Mesodermal cell (in vitro differentiated cells): ENCODE measurements around the gene CHPF.

Experiments
- H3K27ac ChIP-seq: 2 replicates; pipeline ENCODE4 v1.7.0; 2013; ENCODE audit warnings: mild to moderate bottlenecking, low read depth, low read length, moderate library complexity; ENCODE audit not compliant: severe bottlenecking
- H3K36me3 ChIP-seq: 2 replicates; pipeline ENCODE4 v1.7.1; 2013; ENCODE audit warnings: mild to moderate bottlenecking, low read length, moderate library complexity; ENCODE audit not compliant: control insufficient read depth, insufficient read depth
- H3K4me1 ChIP-seq: one replicate; pipeline ENCODE4 v1.7.1; 2013; ENCODE audit warnings: mild to moderate bottlenecking, low read length; ENCODE audit not compliant: insufficient read depth, control insufficient read depth, poor library complexity, severe bottlenecking
- H3K4me3 ChIP-seq: 2 replicates; pipeline ENCODE4 v1.7.0; 2013; ENCODE audit warnings: low read length, control low read depth, mild to moderate bottlenecking; ENCODE audit not compliant: insufficient read depth, poor library complexity, severe bottlenecking; ENCODE audit errors: extremely low read depth
- H3K9me3 ChIP-seq: 2 replicates; pipeline ENCODE4 v1.7.1; 2013; ENCODE audit warnings: mild to moderate bottlenecking, low read length, moderate library complexity; ENCODE audit not compliant: control insufficient read depth
- WGBS, 2 experiments: methylation state at CpG; one replicate each; pipeline ENCODE4 v1.1.5; 2013; ENCODE audit warnings: missing lambda C conversion rate in 2 of 2; ENCODE audit not compliant: insufficient coverage in 2 of 2; 5-methylcytosine and 5-hydroxymethylcytosine counted together

The CHPF gene

GRCh38 chr2:219538956-219539788 lies 4.4 kb downstream of the CHPF start:
- 92 to 94% methylated on average over 28 to 31 of the region's 32 CpGs for WGBS, 2 experiments
- H3K9me3 ChIP-seq = no peaks in the 10 kb centered on the region
- peaks cover 30% of the 10 kb centered on the region for H3K36me3 ChIP-seq
- H3K27ac ChIP-seq = no peak overlapping the region
- peaks cover 29% of the 10 kb centered on the region for H3K4me1 ChIP-seq
- no peak overlapping the region for H3K4me3 ChIP-seq

- Histone ChIP-seq H3K9me3 (no peaks in the 10 kb centered on the region), H3K4me1 (peaks cover 27% of the 10 kb centered on the region), H3K27ac (no peak overlapping the region), H3K36me3 (peaks cover 30% of the 10 kb centered on the region), H3K4me3 (no peak overlapping the region)
- WGBS, 2 experiments = 61% methylated on average over 4 of the region's 6 CpGs; no CpG with 5 or more reads in 1 of the 2 experiments
These were observed 5.1 kb downstream of the CHPF start for GRCh38 chr2:219538504-219538951.

- peaks cover 30% of the 10 kb centered on the region for H3K36me3 ChIP-seq
- 54 to 57% methylated on average over 7 to 9 of the region's 15 CpGs for WGBS, 2 experiments
- H3K9me3 ChIP-seq = no peaks in the 10 kb centered on the region
- no peak overlapping the region for H3K27ac ChIP-seq
- no peak overlapping the region for H3K4me3 ChIP-seq
- peaks cover 27% of the 10 kb centered on the region for H3K4me1 ChIP-seq
These were observed 5.7 kb downstream of the CHPF start for GRCh38 chr2:219537657-219538488.

GRCh38 chr2:219536967-219537366 lies 6.6 kb downstream of the CHPF start:
- H3K4me1 ChIP-seq = peaks cover 22% of the 10 kb centered on the region
- WGBS, 2 experiments = 80 to 89% methylated on average over 9 of the region's 9 CpGs
- no peak overlapping the region for H3K4me3 ChIP-seq
- no peak overlapping the region for H3K27ac ChIP-seq
- no peaks in the 10 kb centered on the region for H3K9me3 ChIP-seq
- H3K36me3 ChIP-seq = peaks cover 30% of the 10 kb centered on the region

- Histone ChIP-seq H3K4me3 (no peak overlapping the region), H3K9me3 (no peaks in the 10 kb centered on the region)
- 94 to 95% methylated on average over 11 to 15 of the region's 16 CpGs for WGBS, 2 experiments
These were observed 7.2 kb downstream of the CHPF start for GRCh38 chr2:219536425-219536824.

GRCh38 chr2:219533930-219534661 lies 9.5 kb downstream of the CHPF start:
- Histone ChIP-seq H3K27ac (no peak overlapping the region), H3K9me3 (no peaks in the 10 kb centered on the region)
- 76 to 95% methylated on average over 2 to 5 of the region's 6 CpGs for WGBS, 2 experiments

More at GRCh38 chr2:219536425-219536824, 7.2 kb downstream of the CHPF start:
- peaks cover 30% of the 10 kb centered on the region for H3K36me3 ChIP-seq
- peaks cover 22% of the 10 kb centered on the region for H3K4me1 ChIP-seq
- no peak overlapping the region for H3K27ac ChIP-seq

GRCh38 chr2:219532378-219532649 lies 11.3 kb downstream of the CHPF start:
- peaks cover 12% of the 10 kb centered on the region for H3K4me1 ChIP-seq
- no peak overlapping the region for H3K27ac ChIP-seq
- H3K9me3 ChIP-seq = no peaks in the 10 kb centered on the region
- WGBS, 2 experiments = 86 to 96% methylated on average over 5 to 7 of the region's 8 CpGs
- no peaks in the 10 kb centered on the region for H3K36me3 ChIP-seq
- H3K4me3 ChIP-seq = no peak overlapping the region

More at GRCh38 chr2:219533930-219534661, 9.5 kb downstream of the CHPF start:
- H3K4me1 ChIP-seq = peaks cover 25% of the 10 kb centered on the region
- peaks cover 7% of the 10 kb centered on the region for H3K36me3 ChIP-seq
- no peak overlapping the region for H3K4me3 ChIP-seq

- H3K4me1 ChIP-seq = peaks cover 17% of the 10 kb centered on the region
- no peak overlapping the region for H3K27ac ChIP-seq
- H3K4me3 ChIP-seq = no peak overlapping the region
- WGBS, 2 experiments = 85 to 89% methylated on average over 16 to 20 of the region's 20 CpGs
- no peaks in the 10 kb centered on the region for H3K9me3 ChIP-seq
- H3K36me3 ChIP-seq = no peaks in the 10 kb centered on the region
These were observed 11.8 kb downstream of the CHPF start for GRCh38 chr2:219531639-219532377.

- H3K4me1 ChIP-seq = peaks cover 31% of the 10 kb centered on the region
- no peaks in the 10 kb centered on the region for H3K36me3 ChIP-seq
- no peaks in the 10 kb centered on the region for H3K9me3 ChIP-seq
- H3K27ac ChIP-seq = no peak overlapping the region
- 24 to 31% methylated on average over 12 to 13 of the region's 21 CpGs for WGBS, 2 experiments
- H3K4me3 ChIP-seq = no peak overlapping the region
These were observed 13.3 kb downstream of the CHPF start for GRCh38 chr2:219530048-219530963.
